Activated CD4-positive, CD25-positive, alpha-beta regulatory T cell (primary cell): ENCODE results near the gene NINJ2.

Source experiments
- DNase-seq, 4 experiments: peaks; one replicate each; lab custom pipeline; 2025; lab: John Stamatoyannopoulos, UW

Gene NINJ2

GRCh38 chr12:673849-674248 lies 10.6 kb upstream of the NINJ2 start:
- no peak for DNase-seq

DNA sequence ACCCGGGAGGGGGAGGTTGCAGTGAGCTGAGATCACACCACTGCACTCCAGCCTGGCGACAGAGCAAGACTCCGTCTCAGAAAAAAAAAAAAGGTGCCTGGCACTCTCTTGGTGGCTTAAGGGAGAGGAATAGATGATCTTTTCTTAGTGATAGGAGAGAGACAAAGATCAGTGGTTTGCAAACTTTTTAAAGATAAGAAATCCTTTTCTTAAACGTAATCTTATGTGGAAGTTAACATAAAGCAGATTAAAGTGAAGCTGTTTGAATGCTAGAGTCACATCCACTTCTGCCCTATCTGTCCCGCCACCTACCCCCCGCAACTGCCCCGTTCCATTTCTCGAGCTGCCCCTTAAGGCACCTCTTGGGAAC lies 6.3 kb upstream of the NINJ2 start:
- DNase-seq = no peak

DNA sequence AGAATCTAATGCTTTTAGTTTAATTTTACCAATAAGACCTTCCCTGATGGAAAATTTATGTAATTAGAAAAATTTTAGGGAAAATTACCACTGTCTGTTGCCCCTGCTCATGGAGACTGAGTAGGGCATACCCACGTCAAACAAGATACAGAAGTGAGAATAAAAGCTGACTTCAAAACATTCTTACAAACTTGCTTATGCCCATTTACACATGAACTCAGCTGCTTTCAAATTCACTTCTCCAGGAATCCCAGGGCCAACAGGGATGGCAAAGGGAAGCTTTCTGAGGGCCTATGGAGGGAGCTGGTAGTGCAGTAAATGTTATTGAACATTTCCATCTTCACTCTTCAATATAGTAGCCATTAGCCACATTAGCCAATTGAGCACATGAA lies 4.8 kb upstream of the NINJ2 start:
- no peak for DNase-seq

DNA sequence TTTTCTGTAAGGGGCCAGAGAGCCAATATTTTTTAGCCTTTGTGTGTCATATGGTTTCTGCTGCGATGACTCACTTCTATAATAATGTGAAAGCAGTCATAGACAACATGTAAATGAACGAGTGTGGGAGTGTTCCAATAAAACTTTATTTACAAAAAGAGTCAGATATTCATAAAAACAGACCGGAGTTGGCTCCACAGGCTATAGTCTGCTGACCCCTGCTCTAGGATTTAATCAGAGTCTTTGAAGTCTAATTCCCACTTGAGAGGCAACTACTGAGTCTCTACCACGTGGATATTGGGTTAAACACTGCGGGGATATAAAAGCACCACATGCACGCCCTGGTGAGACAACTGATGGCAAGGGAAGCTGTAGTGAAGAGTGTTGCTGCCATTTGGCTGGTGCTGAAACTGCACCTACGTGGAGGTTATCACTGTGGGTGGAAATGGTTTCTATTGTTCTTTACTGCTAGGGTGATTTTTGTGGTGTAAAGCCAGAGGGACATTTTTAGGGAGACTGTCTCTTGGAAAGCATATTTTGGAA lies 3.6 kb upstream of the NINJ2 start:
- no peak for DNase-seq

- no peak for DNase-seq
Measured at GRCh38 chr12:666066-666465, 2.8 kb upstream of the NINJ2 start.

DNA sequence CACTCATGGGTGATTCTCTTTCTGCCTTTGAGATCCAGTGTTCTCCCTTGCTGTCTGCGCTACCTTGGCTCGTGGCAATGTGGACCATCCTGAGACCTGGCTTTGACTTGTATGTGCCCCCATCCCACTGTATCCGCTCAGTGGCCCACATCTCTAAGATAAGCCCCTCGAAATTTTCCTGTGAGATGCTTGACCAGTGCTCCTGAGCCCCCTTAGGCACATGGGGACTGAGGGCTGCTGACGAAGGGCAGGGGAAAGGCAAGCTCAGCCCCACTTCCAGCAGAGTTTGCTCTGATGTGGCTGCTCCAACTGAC lies 1.5 kb upstream of the NINJ2 start:
- DNase-seq = no peak

- DNase-seq = no peak
Measured at GRCh38 chr12:664075-664778, 982 bp upstream of the NINJ2 start.

DNA sequence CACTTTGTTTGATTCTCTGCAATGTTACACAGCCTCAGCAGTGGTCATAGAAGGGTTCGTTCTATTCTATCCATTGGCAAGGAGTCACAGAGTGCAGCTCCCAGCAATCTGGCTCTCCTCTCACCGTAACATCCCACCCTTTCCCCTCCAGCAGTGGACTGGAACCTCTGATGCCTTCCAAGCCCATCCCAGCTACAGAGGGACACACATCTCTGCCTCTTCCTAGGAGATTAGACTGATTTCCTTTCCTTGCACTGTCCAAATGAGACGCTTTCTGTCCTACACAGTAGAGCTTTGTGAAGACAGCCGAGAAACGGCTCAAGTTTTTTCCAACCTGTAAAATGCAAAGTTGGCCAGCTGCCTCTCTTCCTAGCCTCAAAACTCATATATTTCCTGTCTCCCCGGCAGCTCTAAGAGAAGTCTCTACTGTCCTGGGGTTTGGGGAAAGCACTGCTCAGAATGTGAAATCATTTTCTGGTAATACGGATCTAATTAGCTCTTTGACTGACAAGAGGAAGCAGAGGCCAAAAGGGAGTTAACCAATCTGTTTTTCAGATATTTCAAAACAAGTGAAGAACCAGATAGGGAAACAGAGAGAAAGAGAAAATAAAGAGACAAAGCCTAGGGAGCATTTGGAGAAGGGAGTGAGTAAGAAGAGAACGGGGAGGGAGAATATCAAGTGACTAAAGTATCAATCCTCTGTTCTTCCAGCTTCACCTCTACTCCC lies 516 bp downstream of the NINJ2 start:
- no peak for DNase-seq

DNA sequence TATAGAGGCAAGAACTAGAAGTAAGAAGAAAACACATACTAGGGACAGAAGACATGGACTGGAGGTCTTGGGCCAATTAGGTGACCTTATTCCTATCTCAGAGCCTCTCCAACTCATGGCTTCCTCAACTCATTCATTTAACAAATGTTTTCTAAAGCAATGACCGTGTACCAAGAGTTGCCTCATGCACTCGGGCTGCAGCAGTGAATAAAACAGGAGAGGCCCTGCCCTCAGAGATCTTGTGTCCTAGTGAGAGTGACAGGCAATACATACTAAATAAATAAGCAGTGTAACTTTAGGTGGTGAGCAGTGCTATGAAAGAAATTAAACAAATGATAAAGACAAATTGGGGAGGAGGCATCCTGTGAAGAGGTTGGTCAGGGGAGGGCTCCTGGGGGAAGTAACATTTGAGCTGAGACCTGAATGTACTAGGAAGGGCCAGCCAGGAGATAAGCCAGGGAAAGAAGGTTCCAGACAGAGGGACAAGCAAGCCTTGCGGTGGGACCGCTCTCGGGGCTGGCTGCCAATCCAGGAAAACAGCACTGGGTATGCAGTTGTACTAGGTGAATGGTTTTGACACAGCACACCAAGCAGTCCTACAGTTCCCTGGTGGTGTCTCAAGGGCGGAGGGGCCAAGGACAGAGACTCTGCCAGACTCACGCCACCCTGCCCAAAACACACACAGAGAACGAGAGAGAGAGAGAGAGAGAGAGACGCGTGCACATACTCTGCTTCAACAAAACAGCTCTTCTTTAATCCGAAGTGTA lies 1.3 kb downstream of the NINJ2 start:
- no peak for DNase-seq

GRCh38 chr12:659090-659683 lies 4.1 kb downstream of the NINJ2 start:
- no peak for DNase-seq

- no peak for DNase-seq
Measured at GRCh38 chr12:650983-651382, 12.3 kb downstream of the NINJ2 start.

DNA sequence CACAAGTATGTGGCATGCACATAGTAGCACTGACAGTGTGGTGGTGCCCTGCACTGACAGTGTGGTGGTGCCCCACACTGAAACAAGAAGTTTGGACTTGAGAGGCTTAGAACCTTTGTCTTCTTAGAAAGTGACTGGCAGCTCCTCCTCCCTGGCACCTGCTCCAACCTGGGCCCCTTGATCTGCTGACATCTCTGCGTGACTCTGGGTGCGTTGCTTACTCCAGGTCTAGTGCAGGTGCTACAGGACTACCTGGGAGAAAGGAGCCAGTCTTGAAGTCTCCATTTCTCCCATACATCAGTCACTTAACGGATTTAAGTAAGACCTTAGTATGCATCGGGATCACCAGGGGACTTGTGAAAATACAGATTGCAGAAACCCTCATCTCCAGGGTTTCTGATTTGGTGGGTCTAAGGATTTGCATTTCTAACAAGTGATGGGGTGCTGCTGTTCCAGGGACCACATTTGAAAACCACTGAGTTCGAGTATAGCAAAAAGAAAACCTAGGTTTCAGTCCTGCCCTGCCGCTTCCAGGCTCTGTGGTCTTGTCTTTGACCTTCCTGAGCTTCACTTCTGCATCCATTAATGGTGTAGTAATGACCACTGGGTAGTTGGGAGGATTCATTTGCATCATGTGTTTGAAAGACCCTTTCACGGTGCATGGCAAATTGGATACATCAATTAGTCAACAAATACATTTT lies 15.7 kb downstream of the NINJ2 start:
- DNase-seq = no peak

DNA sequence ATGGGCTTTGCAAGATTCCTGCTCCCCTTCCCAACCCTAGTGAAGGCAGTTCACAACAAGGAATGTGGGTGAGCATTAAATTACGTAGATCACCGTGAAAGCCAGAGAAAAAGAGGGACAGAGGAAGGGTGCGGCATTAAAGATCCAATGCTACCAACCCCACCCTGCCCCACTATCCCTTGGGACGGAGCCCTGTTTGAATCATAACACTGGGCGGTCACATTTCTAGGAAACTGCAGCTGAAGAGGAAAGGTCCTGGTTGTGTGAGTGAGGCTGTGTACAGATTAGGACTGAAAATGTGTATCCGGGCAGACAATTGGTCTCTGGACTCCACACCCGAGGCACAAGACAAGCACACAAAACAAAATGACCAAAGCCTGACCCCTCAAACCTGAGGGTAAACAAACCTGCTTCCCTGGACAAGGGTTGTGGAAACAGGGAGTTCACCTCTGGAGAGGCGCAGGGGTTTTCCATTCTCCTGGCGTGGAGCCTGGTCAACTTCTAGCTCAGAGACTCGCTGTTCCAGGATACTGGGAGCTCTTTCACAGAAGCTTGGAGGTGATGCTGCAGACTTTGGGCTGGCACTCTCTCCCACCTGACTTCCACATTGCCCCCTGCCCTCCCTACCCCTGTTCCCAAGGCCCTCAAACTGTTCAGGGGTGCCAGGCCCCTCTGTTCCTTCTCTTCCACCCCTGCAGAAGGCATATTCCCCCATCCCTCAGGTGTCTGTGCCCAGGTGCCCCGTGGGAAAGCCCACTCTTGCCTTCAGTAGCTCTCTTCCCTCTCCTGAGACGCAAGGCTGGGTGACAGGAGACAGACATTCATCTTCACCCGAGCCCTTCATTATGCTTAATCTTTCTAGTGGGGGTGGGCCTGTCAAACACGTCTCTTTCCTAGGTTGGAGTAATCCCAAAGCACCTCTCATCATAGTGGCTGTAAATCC lies 16.5 kb downstream of the NINJ2 start:
- DNase-seq = no peak

DNA sequence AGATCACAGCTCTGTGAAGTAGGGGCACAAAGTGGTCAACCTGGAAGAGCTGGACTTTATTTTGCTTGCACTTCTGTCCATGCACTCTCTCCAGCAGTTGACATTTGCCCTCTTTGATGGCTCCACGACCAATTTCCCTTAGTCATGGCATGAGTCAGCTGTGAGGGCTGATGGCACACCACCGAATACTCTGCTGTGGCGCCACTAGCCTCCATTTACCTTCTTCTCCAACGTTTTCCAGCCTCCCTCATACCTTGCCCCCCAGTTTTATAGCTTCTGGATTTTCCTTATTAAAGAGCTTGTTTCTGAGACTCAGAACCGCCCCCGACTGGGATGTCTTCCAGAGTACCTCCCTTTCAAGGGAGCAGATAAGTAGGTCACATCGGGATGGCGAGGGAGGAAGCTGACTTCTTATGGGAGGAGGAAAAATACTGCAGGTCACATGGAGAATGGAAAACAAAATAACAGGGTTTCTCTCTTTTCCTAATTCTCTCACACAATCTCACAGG lies 17.6 kb downstream of the NINJ2 start:
- no peak for DNase-seq

DNA sequence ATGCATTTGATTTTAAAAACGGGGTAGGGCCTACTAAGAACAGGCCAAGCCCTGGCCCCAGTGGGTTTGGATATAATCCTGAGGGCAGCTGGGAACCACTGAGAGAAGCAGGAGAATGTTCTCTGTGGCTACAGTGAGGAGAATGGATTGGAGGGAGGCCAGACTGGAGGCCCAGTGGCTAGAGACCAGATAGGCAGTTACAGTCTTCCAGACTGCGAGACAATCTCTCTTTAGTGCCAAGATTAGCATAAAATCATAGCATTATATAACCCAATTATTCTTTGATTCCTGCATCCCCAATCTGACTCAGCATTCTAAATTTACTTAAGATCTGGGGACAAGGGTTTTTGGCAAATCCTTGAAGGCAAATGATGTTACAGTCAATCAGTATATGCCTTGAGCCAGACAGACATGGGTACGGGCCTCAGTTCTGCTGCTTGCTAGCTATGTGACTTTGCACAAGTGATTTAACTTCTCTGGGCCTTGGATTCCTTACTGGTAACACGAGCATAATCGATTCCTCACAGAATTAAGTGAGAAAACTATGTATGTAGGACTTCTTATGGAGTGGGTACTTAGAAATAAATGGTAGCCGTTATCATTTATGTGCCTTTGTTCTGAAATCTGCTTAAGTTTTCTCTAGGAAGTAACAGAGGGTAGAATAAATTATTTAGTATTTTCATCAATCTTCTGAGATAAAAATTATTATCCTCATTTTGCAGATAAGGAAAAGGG lies 18.3 kb downstream of the NINJ2 start:
- no peak for DNase-seq

GRCh38 chr12:644303-644639 lies 19.0 kb downstream of the NINJ2 start:
- no peak for DNase-seq

DNA sequence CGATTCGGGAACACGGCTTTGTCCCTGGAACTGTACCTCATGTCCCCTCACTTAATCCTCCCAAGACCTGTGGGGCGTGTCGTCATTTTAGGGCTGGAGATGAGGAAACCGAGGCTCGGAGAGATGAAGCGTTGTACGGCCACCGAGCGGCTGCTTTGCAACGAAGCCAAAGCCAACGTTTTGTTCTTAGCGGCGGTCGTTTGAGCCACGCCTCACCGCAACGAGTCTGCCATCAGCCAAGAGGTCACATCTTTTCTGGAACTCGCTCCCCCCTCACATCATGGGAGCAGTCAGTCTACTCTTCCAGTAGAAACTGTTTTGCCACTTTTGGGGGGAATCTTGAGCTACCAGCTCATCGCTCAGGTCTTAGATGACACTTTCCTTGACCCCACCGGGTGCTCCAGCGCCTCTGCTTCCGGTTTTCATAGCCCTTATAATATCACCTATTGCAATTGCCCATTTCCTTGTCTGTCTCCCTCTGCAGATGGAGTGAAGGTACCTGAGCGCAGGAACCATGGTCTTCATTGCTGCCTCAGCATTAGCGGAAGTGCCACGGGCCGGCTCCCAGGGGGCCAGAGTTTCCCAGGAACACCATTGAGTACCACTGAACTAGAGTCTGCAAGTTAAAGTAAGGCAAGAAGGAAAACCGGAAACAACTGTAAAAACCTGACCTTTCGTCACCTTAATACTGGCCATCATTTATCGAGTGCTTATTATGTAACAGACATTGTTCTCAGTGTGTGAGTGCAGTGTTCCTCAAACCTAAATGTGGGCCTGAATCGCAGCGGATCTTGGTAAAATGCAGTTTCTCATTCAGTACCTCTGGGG lies 19.6 kb downstream of the NINJ2 start:
- DNase-seq = no peak

- peak; percentile 39 to 80 (median 60) for DNase-seq
Measured at GRCh38 chr12:642633-643474, 20.4 kb downstream of the NINJ2 start.
